ENCODE measurements around the gene GATD1.
A peak's percentile ranks its signal among the peaks of the same experiment; 100 is the strongest.

GATD1 gene

GRCh38 chr11:765802-766091, 11.5 kb downstream of the GATD1 start:
- no peak for DNase-seq (ENCODE audit: low read depth)
- TF ChIP-seq CTCF (IDR thresholded peaks at IDR 0.05; ENCODE audit: control insufficient read depth, insufficient read depth, low read depth, low read length, missing control alignments): no peak
- no peak overlapping the region for H3K4me3 ChIP-seq (ENCODE audit: control insufficient read depth, low read depth, low read length)

GRCh38 chr11:765025-765801, 12.1 kb downstream of the GATD1 start:
- DNase-seq (ENCODE audit: low read depth): no peak
- TF ChIP-seq CTCF (IDR thresholded peaks at IDR 0.05; ENCODE audit: control insufficient read depth, insufficient read depth, low read depth, low read length, missing control alignments): peak; percentile 60
- no peak overlapping the region for H3K4me3 ChIP-seq (ENCODE audit: control insufficient read depth, low read depth, low read length)

- TF ChIP-seq CTCF (IDR thresholded peaks at IDR 0.05; ENCODE audit: control insufficient read depth, insufficient read depth, low read depth, low read length, missing control alignments): no peak
- no peak overlapping the region for H3K4me3 ChIP-seq (ENCODE audit: control insufficient read depth, low read depth, low read length)
- no peak for DNase-seq (ENCODE audit: low read depth)
Measured at GRCh38 chr11:764322-765024, 12.8 kb downstream of the GATD1 start.

GRCh38 chr11:763549-764321, 13.6 kb downstream of the GATD1 start:
- no peak for TF ChIP-seq CTCF (IDR thresholded peaks at IDR 0.05; ENCODE audit: control insufficient read depth, insufficient read depth, low read depth, low read length, missing control alignments)
- H3K4me3 ChIP-seq (ENCODE audit: control insufficient read depth, low read depth, low read length): no peak overlapping the region
- DNase-seq (ENCODE audit: low read depth): no peak

- H3K4me3 ChIP-seq (ENCODE audit: control insufficient read depth, low read depth, low read length): no peak overlapping the region
- TF ChIP-seq CTCF (IDR thresholded peaks at IDR 0.05; ENCODE audit: control insufficient read depth, insufficient read depth, low read depth, low read length, missing control alignments): no peak
- DNase-seq (ENCODE audit: low read depth): no peak
Measured at GRCh38 chr11:763073-763463, 14.2 kb downstream of the GATD1 start.

GRCh38 chr11:762421-763072, 14.7 kb downstream of the GATD1 start:
- H3K4me3 ChIP-seq (ENCODE audit: control insufficient read depth, low read depth, low read length): no peak overlapping the region
- TF ChIP-seq CTCF (IDR thresholded peaks at IDR 0.05; ENCODE audit: control insufficient read depth, insufficient read depth, low read depth, low read length, missing control alignments): peak; percentile 25
- DNase-seq (ENCODE audit: low read depth): peak; percentile 57
